GM10266 (cell line): ENCODE results near the gene MRTFA.
"Not testable (repeated sequence)": the region's sequence is repeated elsewhere in the genome, so short reads cannot be mapped to it uniquely, and the experiment has no call there.

ENCODE experiments used
- DNase-seq: peaks from one replicate; pipeline ENCODE4 v3.0.0; 2012; ENCODE audit errors: extremely low spot score
- CTCF ChIP-seq: IDR thresholded peaks from 2 replicates; pipeline ENCODE4 v1.5.1; 2012; ENCODE audit warnings: mild to moderate bottlenecking, low read depth; ENCODE audit not compliant: control insufficient read depth, insufficient read depth; ENCODE audit errors: missing control alignments

MRTFA gene

GRCh38 chr22:40391417-40391816 is 245.1 kb downstream of the MRTFA start:
- no peak for TF ChIP-seq CTCF

GRCh38 chr22:40388231-40388630 is 248.3 kb downstream of the MRTFA start:
- TF ChIP-seq CTCF: no peak
- no peak for DNase-seq

More at GRCh38 chr22:40391417-40391816, 245.1 kb downstream of the MRTFA start:
- no peak for DNase-seq

GRCh38 chr22:40387746-40388145 is 248.8 kb downstream of the MRTFA start:
- no peak for DNase-seq
- TF ChIP-seq CTCF: no peak

GRCh38 chr22:40385036-40385782 is 251.3 kb downstream of the MRTFA start:
- DNase-seq: peak; percentile 69
- TF ChIP-seq CTCF: no peak

DNA sequence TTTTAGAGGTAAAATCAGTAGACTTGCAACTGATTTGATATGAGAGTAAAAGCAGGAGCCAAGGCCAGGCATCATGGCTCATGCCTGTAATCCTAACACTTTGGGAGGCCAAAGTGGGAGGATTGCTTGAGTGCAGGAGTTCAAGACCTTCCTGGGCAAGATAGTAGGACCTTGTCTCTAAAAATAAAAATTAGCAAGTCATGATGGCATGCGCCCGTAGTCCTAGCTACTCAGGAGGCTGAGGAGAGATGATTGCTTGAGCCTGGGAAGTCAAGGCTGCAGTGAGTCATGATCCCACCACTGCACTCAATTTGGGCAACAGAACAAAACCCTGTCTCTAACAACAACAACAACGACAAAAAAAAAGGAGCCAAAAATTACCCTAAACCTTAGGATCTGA is 252.6 kb downstream of the MRTFA start:
- no peak for TF ChIP-seq CTCF
- DNase-seq: no peak

DNA sequence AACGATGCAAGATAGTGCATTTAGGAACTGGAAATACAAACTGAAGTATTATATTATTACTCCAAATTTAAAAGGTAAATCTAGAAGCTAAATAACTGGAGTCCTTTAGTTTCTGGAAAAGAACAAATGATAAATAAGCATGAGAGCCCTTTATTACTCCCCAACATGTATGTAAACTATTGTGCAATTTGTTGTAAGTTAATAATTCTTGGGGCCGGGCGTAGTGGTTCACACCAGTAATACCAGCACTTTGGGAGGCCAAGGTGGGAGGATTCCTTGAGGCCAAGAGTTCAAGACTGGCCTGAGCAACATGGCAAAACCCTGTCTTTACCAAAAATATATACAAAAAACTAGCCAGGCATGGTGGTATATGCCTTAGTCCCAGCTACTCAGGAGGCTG is 255.1 kb downstream of the MRTFA start:
- no peak for TF ChIP-seq CTCF
- DNase-seq: no peak

DNA sequence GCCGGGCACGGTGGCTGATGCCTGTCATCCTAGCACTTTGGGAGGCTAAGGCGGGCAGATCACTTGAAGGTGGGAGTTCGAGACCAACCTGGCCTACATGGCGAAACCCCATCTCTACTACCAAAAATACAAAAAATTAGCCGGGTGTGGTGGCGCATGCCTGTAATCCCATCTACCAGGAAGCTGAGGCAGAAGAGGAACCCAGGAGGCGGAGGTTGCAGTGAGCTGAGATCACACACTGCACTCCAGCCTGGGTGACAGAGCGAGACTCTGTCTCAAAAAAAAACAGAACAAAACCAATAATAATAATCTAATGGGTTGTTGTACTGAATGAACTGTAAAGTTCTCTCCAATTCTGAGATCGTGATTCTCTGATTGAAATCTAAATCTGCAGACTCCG is 258.1 kb downstream of the MRTFA start:
- not testable (repeated sequence) for DNase-seq

GRCh38 chr22:40377931-40378330 is 258.6 kb downstream of the MRTFA start:
- DNase-seq: no peak
- TF ChIP-seq CTCF: no peak
